Measurements from ENCODE around the gene PDGFRB.

Gene PDGFRB

DNA sequence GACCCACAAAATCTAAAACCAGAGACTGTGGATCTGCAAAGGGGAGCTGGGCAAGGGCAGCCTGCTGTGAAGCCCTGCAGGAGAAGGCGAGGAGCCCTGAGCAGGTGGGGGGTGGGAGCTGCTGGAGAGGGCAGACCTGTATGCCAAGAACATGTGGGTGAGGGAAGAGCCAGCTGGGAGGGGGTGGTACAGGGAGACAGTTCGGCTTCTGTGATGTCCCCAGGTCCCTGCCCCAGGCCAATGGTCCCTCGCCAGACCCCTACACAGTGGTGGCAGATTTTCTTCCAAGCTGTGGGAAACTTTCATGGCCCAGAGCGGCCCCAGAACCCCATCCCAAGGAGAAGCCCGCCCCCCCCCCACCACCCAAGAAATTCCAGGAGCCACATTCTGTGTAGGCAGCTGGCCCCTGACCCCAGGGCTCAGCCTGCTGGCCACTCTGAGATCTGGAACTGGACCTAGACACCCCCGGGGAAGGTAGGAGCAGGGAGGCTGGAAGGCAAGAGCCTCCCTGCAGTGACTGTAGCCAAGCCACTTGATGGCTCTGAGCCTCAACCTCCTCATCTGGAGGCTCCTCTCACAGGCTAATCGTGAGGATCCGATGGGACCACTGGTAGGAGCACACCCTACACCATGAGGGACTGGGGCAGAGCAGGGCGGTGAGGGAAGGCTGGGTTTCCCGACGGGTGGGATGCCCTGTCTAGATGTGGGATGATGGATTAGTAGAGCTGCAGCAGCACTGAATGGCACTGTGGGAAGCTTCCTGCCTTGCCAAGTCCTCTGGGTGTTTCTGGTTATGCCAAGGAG, 46.7 kb downstream of the PDGFRB start:
- H3K4me3 ChIP-seq (ENCODE audit: low read length): no peak overlapping the region
- peaks cover 6% of the 10 kb centered on the region; the same call in 1 of the 2 replicates for H3K27me3 ChIP-seq (ENCODE audit: low read depth, low read length)
- H3K4me2 ChIP-seq (ENCODE audit: low read length): no peak overlapping the region
- no peak overlapping the region for H2AFZ ChIP-seq (ENCODE audit: low read depth, low read length)
- TF ChIP-seq, protein P1, sequence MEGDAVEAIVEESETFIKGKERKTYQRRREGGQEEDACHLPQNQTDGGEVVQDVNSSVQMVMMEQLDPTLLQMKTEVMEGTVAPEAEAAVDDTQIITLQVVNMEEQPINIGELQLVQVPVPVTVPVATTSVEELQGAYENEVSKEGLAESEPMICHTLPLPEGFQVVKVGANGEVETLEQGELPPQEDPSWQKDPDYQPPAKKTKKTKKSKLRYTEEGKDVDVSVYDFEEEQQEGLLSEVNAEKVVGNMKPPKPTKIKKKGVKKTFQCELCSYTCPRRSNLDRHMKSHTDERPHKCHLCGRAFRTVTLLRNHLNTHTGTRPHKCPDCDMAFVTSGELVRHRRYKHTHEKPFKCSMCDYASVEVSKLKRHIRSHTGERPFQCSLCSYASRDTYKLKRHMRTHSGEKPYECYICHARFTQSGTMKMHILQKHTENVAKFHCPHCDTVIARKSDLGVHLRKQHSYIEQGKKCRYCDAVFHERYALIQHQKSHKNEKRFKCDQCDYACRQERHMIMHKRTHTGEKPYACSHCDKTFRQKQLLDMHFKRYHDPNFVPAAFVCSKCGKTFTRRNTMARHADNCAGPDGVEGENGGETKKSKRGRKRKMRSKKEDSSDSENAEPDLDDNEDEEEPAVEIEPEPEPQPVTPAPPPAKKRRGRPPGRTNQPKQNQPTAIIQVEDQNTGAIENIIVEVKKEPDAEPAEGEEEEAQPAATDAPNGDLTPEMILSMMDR (IDR thresholded peaks at IDR 0.05; ENCODE audit: low read depth, low read length): no peak
- no peak for TF ChIP-seq EZH2phosphoT487 (IDR thresholded peaks at IDR 0.05; ENCODE audit: low read depth)
- H3K79me2 ChIP-seq (ENCODE audit: low read length): no peaks in the 10 kb centered on the region
- H3K9ac ChIP-seq (ENCODE audit: low read length): no peak overlapping the region
- no peaks in the 10 kb centered on the region for H3K4me1 ChIP-seq (ENCODE audit: low read length)
- H4K20me1 ChIP-seq (ENCODE audit: insufficient read depth, low read length): no peaks in the 10 kb centered on the region
- no peak overlapping the region for H3K27ac ChIP-seq (ENCODE audit: low read length)
- no peaks in the 10 kb centered on the region for H3K36me3 ChIP-seq (replicated peaks; ENCODE audit: low read depth, low read length)
- no peaks in the 10 kb centered on the region for H3K9me3 ChIP-seq (ENCODE audit: insufficient read depth, low read length)

DNA sequence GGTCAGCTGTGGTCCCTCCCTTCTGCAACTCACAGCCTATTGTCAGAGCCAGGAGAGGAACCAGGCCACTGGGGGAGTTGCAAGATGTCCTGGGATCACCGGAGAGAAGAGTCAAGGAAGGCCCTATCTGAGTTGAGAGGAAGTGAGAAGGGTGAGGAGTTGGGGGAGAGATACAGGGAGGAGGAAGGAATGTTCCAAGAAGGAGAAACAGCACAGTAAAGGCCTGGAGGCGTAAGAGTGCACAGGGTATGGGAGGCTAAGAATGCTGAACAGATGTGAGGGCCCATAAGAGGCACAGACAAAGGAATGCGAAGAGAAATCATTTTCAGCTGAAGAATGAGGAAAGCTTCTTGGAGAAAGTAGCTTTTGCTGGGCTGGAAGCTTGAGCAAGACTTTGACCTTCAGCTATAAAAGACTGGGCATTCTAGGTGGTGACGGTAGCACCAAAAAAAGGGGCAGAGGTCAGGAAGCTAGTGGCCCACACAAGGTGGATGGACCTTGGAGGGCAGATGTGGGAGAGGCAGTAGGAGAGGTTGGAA, 47.7 kb downstream of the PDGFRB start:
- Histone ChIP-seq H2AFZ (ENCODE audit: low read depth, low read length) (no peak overlapping the region), H3K4me1 (ENCODE audit: low read length) (no peaks in the 10 kb centered on the region), H4K20me1 (ENCODE audit: insufficient read depth, low read length) (no peaks in the 10 kb centered on the region), H3K9me3 (ENCODE audit: insufficient read depth, low read length) (no peaks in the 10 kb centered on the region), H3K27me3 (ENCODE audit: low read depth, low read length) (peaks cover 6% of the 10 kb centered on the region; the same call in 1 of the 2 replicates), H3K27ac (ENCODE audit: low read length) (no peak overlapping the region), H3K9ac (ENCODE audit: low read length) (no peak overlapping the region), H3K36me3 (replicated peaks; ENCODE audit: low read depth, low read length) (no peaks in the 10 kb centered on the region), H3K79me2 (ENCODE audit: low read length) (no peaks in the 10 kb centered on the region), H3K4me3 (ENCODE audit: low read length) (no peak overlapping the region), H3K4me2 (ENCODE audit: low read length) (no peak overlapping the region)
- TF ChIP-seq EZH2phosphoT487 (IDR thresholded peaks at IDR 0.05; ENCODE audit: low read depth): no peak
- TF ChIP-seq, protein P1 (IDR thresholded peaks at IDR 0.05; ENCODE audit: low read depth, low read length): no peak

DNA sequence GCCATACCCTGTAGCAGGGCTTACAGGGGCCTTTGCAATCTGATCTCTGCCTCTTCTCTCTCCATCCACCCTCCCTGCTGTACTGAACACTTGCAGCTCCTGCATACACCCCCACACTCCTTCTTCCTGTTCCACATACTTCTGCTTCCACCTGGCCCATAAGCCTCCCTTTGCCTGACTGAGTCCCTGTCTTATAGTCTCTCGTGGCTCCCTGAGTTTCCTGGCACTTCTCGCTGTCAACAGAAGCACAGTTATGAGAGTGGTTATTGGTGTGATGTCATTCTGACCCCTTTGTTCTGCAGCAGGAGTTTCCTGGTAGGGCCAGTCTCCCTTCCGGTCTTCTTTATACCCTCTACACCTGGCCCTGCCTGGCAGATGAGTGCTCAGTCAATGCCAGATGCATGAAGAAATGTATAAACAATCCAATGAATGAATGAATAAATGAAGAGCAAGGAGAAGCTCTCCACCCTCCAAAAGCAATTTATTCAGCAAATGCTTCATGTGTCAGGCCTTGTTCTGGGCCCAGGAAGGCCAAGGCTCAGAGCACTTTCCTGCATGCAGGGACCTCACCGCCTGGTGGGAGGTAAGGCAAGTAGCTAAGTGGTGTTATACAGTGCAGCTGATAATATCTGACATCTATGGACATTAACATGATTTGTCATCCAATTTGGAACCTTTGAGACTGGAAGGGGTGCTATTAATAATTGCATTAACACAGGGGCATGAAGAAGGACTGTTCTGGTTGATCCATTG, 48.8 kb downstream of the PDGFRB start:
- peaks cover 6% of the 10 kb centered on the region; the same call in 1 of the 2 replicates for H3K27me3 ChIP-seq (ENCODE audit: low read depth, low read length)
- no peaks in the 10 kb centered on the region for H3K4me1 ChIP-seq (ENCODE audit: low read length)
- no peak overlapping the region for H3K4me2 ChIP-seq (ENCODE audit: low read length)
- H3K9me3 ChIP-seq (ENCODE audit: insufficient read depth, low read length): no peaks in the 10 kb centered on the region
- H3K4me3 ChIP-seq (ENCODE audit: low read length): no peak overlapping the region
- H4K20me1 ChIP-seq (ENCODE audit: insufficient read depth, low read length): no peaks in the 10 kb centered on the region
- H2AFZ ChIP-seq (ENCODE audit: low read depth, low read length): no peak overlapping the region
- no peak for TF ChIP-seq EZH2phosphoT487 (IDR thresholded peaks at IDR 0.05; ENCODE audit: low read depth)
- TF ChIP-seq, protein P1 (IDR thresholded peaks at IDR 0.05; ENCODE audit: low read depth, low read length): no peak
- no peak overlapping the region for H3K9ac ChIP-seq (ENCODE audit: low read length)
- no peaks in the 10 kb centered on the region for H3K36me3 ChIP-seq (replicated peaks; ENCODE audit: low read depth, low read length)
- no peaks in the 10 kb centered on the region for H3K79me2 ChIP-seq (ENCODE audit: low read length)
- no peak overlapping the region for H3K27ac ChIP-seq (ENCODE audit: low read length)
